Parathyroid adenoma (tissue), 2 donors: ENCODE results near the gene ISG20L2.

ENCODE experiments used
- H2AFZ ChIP-seq: fragments of 300-600 bp; sonication (generic); one replicate; pipeline ENCODE4 v1.7.0; 2017; ENCODE audit warnings: antibody characterized with exemption, mild to moderate bottlenecking
- H3K27ac ChIP-seq: fragments of 300-600 bp; sonication (generic); one replicate; pipeline ENCODE4 v1.7.0; 2017
- H3K27me3 ChIP-seq: fragments of 300-600 bp; sonication (generic); one replicate; pipeline ENCODE4 v1.7.0; 2017; ENCODE audit warnings: low read length; ENCODE audit not compliant: control insufficient read depth, insufficient read depth
- H3K36me3 ChIP-seq: fragments of 300-600 bp; sonication (generic); one replicate; pipeline ENCODE4 v1.7.0; 2017; ENCODE audit warnings: low read length; ENCODE audit not compliant: control insufficient read depth, insufficient read depth
- H3K4me1 ChIP-seq: fragments of 300-600 bp; sonication (generic); one replicate; pipeline ENCODE4 v1.7.0; 2017; ENCODE audit warnings: control low read depth
- H3K4me2 ChIP-seq: fragments of 300-600 bp; sonication (generic); one replicate; pipeline ENCODE4 v1.7.0; 2017; ENCODE audit warnings: low read length
- H3K4me3 ChIP-seq: fragments of 300-600 bp; sonication (generic); one replicate; pipeline ENCODE4 v1.7.0; 2017; ENCODE audit warnings: low read depth, low read length
- H3K79me2 ChIP-seq: fragments of 300-600 bp; sonication (generic); one replicate; pipeline ENCODE4 v1.7.0; 2017; ENCODE audit warnings: control low read depth
- H3K9ac ChIP-seq: fragments of 300-600 bp; sonication (generic); one replicate; pipeline ENCODE4 v1.7.0; 2017; ENCODE audit warnings: mild to moderate bottlenecking
- H3K9me3 ChIP-seq: fragments of 300-600 bp; sonication (generic); one replicate; pipeline ENCODE4 v1.7.0; 2017; ENCODE audit warnings: low read length; ENCODE audit not compliant: control insufficient read depth
- CTCF ChIP-seq: fragments of 300-600 bp; sonication (generic); IDR thresholded peaks from one replicate; pipeline ENCODE4 v1.7.0; 2017; ENCODE audit warnings: antibody characterized with exemption, mild to moderate bottlenecking
- donor health status: primary hyperparathyroidism.

ISG20L2 gene

GRCh38 chr1:156747742-156748669 is 19.4 kb upstream of the ISG20L2 start:
- H3K27ac ChIP-seq: peak overlapping the region; percentile 99

GRCh38 chr1:156746728-156747631 is 18.4 kb upstream of the ISG20L2 start:
- Histone ChIP-seq H3K4me3 (peak overlapping the region; percentile 86), H3K27ac (peak overlapping the region; percentile 99), H3K4me1 (peaks cover 21% of the 10 kb centered on the region), H3K27me3 (no peaks in the 10 kb centered on the region), H3K9ac (peak overlapping the region; percentile 46), H3K36me3 (no peaks in the 10 kb centered on the region), H3K4me2 (peak overlapping the region; percentile 95), H3K9me3 (no peaks in the 10 kb centered on the region), H3K79me2 (peaks cover 33% of the 10 kb centered on the region), H2AFZ (peak overlapping the region; percentile 50)
- peak; percentile 7 for TF ChIP-seq CTCF

More at GRCh38 chr1:156747742-156748669, 19.4 kb upstream of the ISG20L2 start:
- no peaks in the 10 kb centered on the region for H3K36me3 ChIP-seq
- no peak overlapping the region for H3K9ac ChIP-seq
- peak overlapping the region; percentile 80 for H3K4me2 ChIP-seq
- peaks cover 21% of the 10 kb centered on the region for H3K4me1 ChIP-seq
- peaks cover 33% of the 10 kb centered on the region for H3K79me2 ChIP-seq
- TF ChIP-seq CTCF: no peak
- no peak overlapping the region for H2AFZ ChIP-seq
- H3K4me3 ChIP-seq: peak overlapping the region; percentile 83
- no peaks in the 10 kb centered on the region for H3K9me3 ChIP-seq
- no peaks in the 10 kb centered on the region for H3K27me3 ChIP-seq

- no peak for TF ChIP-seq CTCF
- peak overlapping the region; percentile 86 for H3K4me3 ChIP-seq
- peak overlapping the region; percentile 99 for H3K27ac ChIP-seq
- H3K4me2 ChIP-seq: peak overlapping the region; percentile 95
- H3K36me3 ChIP-seq: no peaks in the 10 kb centered on the region
- no peaks in the 10 kb centered on the region for H3K9me3 ChIP-seq
- peaks cover 25% of the 10 kb centered on the region for H3K4me1 ChIP-seq
- H3K79me2 ChIP-seq: peaks cover 33% of the 10 kb centered on the region
- no peaks in the 10 kb centered on the region for H3K27me3 ChIP-seq
- no peak overlapping the region for H3K9ac ChIP-seq
- no peak overlapping the region for H2AFZ ChIP-seq
These were observed 17.8 kb upstream of the ISG20L2 start for GRCh38 chr1:156746406-156746727.

- Histone ChIP-seq H3K9me3 (no peaks in the 10 kb centered on the region), H3K27ac (peak overlapping the region; percentile 99), H3K27me3 (no peaks in the 10 kb centered on the region), H3K9ac (no peak overlapping the region), H2AFZ (no peak overlapping the region), H3K4me1 (peaks cover 25% of the 10 kb centered on the region), H3K4me3 (peak overlapping the region; percentile 86), H3K36me3 (no peaks in the 10 kb centered on the region), H3K79me2 (peaks cover 31% of the 10 kb centered on the region), H3K4me2 (peak overlapping the region; percentile 95)
- no peak for TF ChIP-seq CTCF
These were observed 17.3 kb upstream of the ISG20L2 start for GRCh38 chr1:156745881-156746280.
